Activated T-helper 9 cell treated with anti-CD3 and anti-CD28 coated beads, Interleukin-2, amount 50 U/mL, for 16 hours (primary cell): Measurements from ENCODE around the gene GMEB2.
"Not testable (repeated sequence)": the region's sequence is repeated elsewhere in the genome, so short reads cannot be mapped to it uniquely, and the experiment has no call there.

Source experiments
- DNase-seq: peaks from one replicate; pipeline ENCODE4 v3.0.0-alpha.2; 2020; ENCODE audit warnings: low read depth

Gene GMEB2

DNA sequence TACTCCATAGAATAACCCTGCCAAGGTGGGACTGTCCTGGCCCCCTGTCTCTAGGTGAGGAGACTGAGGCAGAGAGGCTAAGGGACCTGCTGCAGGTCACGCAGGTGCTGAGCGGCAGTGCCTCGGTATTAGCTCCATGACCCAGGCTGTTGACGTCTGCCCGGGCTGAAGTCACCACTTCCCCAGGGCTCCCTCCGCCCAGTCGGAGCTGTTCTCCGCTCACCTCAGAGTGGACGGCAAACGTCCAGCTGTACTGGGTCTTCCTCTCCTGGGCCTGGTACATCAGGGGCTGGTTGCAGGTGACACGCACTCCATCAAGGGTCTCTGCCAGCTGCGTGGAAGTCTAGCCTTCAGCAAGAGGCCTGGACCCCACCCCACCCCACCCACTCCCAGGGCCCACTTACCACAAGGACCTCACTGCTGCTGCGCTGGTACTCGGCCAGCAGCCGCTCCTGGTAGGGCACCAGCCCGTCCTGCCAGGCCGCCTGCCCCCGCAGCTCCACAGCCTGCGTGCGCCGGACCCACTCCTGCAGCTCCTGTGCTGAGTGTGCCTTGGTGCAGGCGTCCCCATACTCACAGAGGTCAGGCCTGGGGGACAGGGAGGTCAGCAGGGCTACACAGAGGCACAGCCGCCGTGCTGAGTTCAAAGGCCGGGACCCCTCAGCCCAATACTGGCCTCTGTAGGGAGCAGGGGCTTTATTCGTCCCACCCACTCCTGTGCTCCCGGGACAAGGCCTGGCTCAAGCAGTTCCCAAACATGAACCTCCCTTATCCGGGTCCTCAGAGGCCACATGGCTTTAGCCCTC is 56.4 kb downstream of the GMEB2 start:
- no peak for DNase-seq

- no peak for DNase-seq
These were observed 57.6 kb downstream of the GMEB2 start for GRCh38 chr20:63568986-63569949.

GRCh38 chr20:63568170-63568981 is 58.5 kb downstream of the GMEB2 start:
- DNase-seq = no peak

DNA sequence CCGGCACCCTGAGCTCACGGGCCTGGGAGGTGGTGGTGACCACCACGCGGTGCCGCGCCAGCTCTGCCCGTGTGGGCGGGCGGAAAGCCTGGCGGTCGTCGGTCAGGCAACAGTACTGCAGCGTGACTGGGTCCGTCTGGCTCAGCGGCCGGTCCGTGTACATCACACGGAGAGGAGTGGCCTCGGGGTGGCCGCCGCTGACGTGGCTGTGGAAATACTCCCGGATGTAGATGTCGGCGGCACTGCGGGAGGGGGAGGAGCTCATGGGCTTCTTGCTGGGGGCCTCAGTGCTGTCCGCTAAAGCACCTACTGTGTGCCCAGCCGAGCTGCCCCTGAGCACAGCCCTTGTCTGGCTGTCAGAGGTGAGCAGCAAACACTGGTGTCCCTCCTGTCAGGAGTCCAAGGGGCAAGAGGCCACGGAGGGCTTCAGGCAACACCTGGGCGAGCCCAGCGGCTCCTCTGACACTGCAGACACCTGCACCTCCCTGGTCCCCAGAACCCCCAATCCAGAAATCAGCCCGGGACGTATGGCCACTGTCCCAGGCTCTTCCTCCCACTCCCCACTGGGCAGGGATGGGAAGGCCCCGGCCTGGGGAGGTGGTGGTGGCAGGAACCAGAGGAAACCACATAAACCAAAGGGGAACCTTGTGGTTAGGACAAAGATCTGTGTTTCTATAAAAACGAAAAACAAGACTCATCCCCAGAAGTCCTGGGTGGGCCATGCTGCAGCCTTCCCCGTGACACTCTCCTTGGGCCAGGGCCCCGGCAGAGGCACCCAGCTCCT is 59.3 kb downstream of the GMEB2 start:
- DNase-seq = no peak

GRCh38 chr20:63567136-63567385 is 59.8 kb downstream of the GMEB2 start:
- DNase-seq = no peak

DNA sequence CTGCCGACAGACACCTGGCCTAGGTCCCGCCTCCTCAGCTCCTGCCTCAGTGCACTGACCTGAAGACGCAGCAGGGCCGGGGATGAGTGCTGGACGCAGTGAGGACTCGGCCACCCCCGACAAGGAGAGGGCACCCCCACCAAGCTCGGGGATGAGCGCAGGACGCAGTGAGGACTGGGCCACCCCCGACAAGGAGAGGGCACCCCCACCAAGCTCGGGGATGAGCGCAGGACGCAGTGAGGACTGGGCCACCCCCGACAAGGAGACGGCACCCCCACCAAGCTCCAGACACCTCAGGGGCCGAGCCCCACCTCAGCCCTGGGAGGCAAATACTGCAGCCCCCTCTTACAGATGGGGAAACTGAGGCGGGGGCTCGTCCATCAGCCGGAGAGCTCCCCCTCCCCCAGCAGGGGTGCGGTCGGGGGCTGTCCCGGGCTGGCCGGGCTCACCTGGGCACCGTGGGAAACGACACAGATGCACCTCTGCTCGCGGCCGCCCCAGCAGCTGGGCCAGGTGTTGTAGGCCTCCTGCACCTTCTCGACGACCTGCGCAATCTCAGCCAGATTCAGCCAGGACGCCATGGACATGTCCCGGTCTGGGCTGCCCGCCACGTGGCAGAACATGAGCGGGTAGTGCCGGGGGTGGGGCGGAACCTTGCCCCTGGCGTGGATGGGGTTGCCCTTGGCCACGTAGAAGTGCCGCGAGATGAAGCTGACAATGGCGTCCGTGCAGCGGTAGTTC is 60.3 kb downstream of the GMEB2 start:
- DNase-seq = no peak

- no peak for DNase-seq
These were observed 61.1 kb downstream of the GMEB2 start for GRCh38 chr20:63565699-63566335.

DNA sequence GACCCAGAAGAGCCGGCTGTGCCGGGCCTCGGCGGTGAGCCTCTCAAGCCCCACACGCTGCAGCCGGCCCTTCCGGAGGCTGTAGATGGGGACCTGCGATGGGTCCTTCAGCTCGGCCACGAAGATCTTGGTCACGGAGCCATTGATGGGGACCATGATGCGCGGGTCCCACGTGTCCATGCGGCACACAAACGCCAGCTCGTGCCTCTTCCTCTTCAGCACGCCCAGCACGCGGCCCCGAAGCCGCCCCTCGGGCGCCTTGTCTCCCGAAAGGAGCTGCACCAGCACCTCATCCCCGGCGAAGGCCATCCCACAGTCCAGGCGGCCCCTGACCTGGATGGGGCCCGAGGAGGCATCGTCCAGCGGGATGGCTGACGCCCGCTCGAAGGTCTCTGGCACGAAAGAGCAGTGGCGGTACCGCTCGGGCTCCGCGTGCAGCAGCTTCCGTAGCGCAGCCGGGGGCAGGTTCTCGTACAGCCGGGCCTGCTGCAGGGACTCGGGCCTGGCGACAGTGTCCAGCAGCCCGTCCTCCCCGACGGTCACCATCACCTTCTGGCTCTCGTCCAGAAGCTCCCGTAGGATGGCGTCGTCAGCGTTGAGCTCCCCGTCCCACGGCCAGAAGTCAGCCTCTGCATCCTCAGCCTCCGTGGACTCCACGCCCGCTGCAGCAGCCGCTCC is 61.7 kb downstream of the GMEB2 start:
- no peak for DNase-seq

GRCh38 chr20:63564036-63564810 is 62.7 kb downstream of the GMEB2 start:
- no peak for DNase-seq

GRCh38 chr20:63563225-63563935 is 63.5 kb downstream of the GMEB2 start:
- DNase-seq = no peak

GRCh38 chr20:63562461-63563224 is 64.3 kb downstream of the GMEB2 start:
- no peak for DNase-seq

GRCh38 chr20:63561624-63562396 is 65.1 kb downstream of the GMEB2 start:
- no peak for DNase-seq

DNA sequence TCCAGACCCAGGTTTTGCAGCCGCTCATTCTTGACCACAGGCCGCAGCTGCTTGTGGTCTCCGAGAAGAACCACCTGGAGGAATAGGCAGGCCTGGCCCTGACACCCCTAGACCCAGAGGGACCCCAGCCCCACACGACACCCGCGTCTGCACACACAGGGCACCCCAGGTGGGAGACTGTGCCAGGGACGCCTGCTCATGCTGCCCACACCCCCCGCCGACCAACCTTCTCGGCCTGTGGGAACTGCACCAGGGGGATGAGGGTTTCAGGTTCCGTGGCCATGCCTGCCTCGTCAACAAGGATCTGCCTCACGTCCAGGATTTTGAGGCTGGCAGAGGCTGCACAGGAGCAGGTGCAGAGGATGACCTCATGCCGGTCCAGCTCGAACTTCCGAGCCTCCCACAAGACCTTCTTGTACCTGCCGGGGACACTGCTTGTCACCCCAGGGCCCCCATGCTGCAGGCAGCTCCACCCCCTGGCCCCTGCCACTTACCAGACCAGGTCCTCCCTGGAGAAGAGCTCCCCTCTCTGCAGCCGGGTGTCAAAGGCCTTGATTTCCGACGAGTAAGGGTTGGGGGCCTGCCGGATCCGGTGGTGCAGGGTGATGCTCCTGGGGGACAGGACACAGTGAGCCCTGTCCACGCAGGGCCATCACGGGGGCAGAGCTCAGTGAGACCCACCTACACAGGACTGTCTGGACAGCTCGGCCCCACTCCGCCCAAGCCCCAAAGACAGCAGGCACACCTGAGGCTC is 65.9 kb downstream of the GMEB2 start:
- no peak for DNase-seq

- no peak for DNase-seq
These were observed 66.5 kb downstream of the GMEB2 start for GRCh38 chr20:63560333-63560805.

DNA sequence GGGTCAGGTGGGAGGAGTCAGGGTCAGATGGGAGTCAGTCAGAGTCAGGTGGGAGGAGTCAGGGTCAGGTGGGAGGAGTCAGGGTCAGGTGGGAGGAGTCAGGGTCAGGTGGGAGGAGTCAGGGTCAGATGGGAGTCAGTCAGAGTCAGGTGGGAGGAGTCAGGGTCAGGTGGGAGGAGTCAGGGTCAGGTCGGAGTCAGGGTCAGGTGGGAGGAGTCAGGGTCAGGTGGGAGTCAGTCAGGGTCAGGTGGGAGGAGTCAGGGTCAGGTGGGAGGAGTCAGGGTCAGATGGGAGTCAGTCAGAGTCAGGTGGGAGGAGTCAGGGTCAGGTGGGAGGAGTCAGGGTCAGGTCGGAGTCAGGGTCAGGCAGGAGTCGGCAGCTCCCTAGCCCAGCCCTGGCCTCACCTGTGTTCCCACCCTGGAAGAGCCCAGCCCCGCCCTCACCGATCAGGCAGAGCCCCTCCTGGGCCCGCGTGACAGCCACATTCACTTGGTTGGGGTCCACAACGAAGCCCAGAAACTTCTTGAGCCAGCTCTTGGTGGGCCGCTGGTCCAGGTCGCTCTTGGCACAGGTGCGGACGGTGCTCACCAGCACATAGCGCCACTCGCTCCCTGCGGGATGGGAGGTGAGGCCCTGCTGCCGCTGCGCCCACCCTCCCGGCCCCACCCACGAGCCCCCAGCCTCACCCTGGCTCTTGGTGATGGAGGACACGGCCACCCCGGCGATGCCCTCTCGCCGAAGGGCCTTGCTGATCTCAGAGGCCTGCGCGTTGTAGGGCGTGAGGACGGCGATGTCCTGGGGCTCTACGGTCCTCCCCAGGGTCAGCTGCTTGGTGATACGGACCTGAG is 67.2 kb downstream of the GMEB2 start:
- not testable (repeated sequence) for DNase-seq
